GM21367 (cell line): ENCODE measurements around the gene ITPR3.

Experiments
- ATAC-seq: cut with Tn5 transposase; IDR thresholded peaks from one replicate; pipeline ENCODE4 v1.9.1; 2021; ENCODE audit not compliant: unreplicated experiment

Gene ITPR3

GRCh38 chr6:33727932-33728331 is 106.8 kb downstream of the ITPR3 start:
- no peak for ATAC-seq

- ATAC-seq, result no peak
Measured at GRCh38 chr6:33728438-33728837, 107.3 kb downstream of the ITPR3 start.

GRCh38 chr6:33729059-33729458 is 107.9 kb downstream of the ITPR3 start:
- ATAC-seq, result no peak

- no peak for ATAC-seq
Measured at GRCh38 chr6:33730611-33731010, 109.5 kb downstream of the ITPR3 start.

- ATAC-seq, result no peak
Measured at GRCh38 chr6:33731035-33731434, 109.9 kb downstream of the ITPR3 start.

- no peak for ATAC-seq
Measured at GRCh38 chr6:33731751-33732282, 110.7 kb downstream of the ITPR3 start.

GRCh38 chr6:33732385-33732784 is 111.3 kb downstream of the ITPR3 start:
- no peak for ATAC-seq

- no peak for ATAC-seq
Measured at GRCh38 chr6:33732817-33733708, 111.9 kb downstream of the ITPR3 start.

GRCh38 chr6:33733709-33734007 is 112.5 kb downstream of the ITPR3 start:
- ATAC-seq, result no peak

GRCh38 chr6:33735216-33735615 is 114.1 kb downstream of the ITPR3 start:
- ATAC-seq, result no peak

- ATAC-seq, result no peak
Measured at GRCh38 chr6:33737267-33738026, 116.3 kb downstream of the ITPR3 start.

- ATAC-seq, result no peak
Measured at GRCh38 chr6:33738153-33738552, 117.0 kb downstream of the ITPR3 start.

GRCh38 chr6:33738879-33739278 is 117.8 kb downstream of the ITPR3 start:
- ATAC-seq, result no peak

- no peak for ATAC-seq
Measured at GRCh38 chr6:33739571-33739970, 118.4 kb downstream of the ITPR3 start.

- ATAC-seq, result no peak
Measured at GRCh38 chr6:33740204-33740608, 119.1 kb downstream of the ITPR3 start.

- no peak for ATAC-seq
Measured at GRCh38 chr6:33740794-33741193, 119.7 kb downstream of the ITPR3 start.

GRCh38 chr6:33742092-33742491 is 121.0 kb downstream of the ITPR3 start:
- no peak for ATAC-seq

- ATAC-seq, result no peak
Measured at GRCh38 chr6:33742837-33743236, 121.7 kb downstream of the ITPR3 start.

GRCh38 chr6:33744001-33744848 is 123.1 kb downstream of the ITPR3 start:
- ATAC-seq, result no peak

- no peak for ATAC-seq
Measured at GRCh38 chr6:33744895-33745546, 123.9 kb downstream of the ITPR3 start.

- no peak for ATAC-seq
Measured at GRCh38 chr6:33745548-33745947, 124.4 kb downstream of the ITPR3 start.
